IPS-NIHi11 (cell line): Measurements from ENCODE around the gene ABHD1.
A peak's percentile ranks its signal among the peaks of the same experiment; 100 is the strongest.
"Not testable (repeated sequence)": the region's sequence is repeated elsewhere in the genome, so short reads cannot be mapped to it uniquely, and the experiment has no call there.

Experiments
- DNase-seq: peaks from one replicate; pipeline ENCODE4 v3.0.0; 2012; ENCODE audit warnings: mixed read lengths, low spot score

The ABHD1 gene

DNA sequence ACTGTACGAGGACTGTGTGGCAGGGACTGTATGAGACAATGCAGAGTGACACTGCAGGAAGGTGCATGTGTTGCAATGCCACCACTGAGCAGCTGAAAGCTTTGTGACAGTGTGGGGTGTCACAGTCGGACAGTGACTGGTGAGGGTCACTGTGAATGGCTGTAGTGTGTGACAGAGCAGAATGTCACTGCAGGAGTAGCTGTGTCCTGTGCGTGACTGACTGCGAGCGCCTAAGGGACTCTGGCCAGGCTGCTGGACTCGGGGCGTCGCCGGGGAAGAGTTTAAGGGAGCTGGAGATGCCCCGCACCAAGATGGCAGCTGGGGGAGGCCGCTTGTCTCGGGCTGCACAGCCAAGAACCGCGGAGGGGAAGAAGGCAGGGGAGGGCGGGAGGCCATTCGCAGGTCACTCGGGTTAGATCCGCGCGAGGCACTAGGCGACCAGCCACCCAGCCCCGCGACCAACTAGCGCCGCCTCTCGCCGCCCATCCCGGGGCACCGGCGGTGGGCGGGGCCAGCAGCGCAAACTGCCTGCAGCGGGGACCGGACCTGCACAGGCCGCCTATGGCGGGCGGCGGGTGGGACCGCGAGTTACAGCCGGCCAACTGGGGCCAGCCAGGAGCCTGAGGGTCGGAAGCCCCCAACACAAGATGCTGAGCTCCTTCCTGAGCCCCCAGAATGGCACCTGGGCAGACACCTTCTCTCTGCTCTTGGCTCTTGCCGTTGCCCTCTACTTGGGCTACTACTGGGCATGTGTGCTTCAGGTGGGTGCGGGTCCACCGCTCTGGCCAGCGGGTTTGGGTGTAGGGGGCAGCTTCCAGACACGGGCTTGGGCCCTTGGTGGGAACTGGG lies at the start of gene ABHD1:
ABHD1 (plus strand) TSS at position 514 of the 849 bp plus-strand sequence; CDS start at position 648, 134 bp downstream.
- peak; percentile 84 for DNase-seq

DNA sequence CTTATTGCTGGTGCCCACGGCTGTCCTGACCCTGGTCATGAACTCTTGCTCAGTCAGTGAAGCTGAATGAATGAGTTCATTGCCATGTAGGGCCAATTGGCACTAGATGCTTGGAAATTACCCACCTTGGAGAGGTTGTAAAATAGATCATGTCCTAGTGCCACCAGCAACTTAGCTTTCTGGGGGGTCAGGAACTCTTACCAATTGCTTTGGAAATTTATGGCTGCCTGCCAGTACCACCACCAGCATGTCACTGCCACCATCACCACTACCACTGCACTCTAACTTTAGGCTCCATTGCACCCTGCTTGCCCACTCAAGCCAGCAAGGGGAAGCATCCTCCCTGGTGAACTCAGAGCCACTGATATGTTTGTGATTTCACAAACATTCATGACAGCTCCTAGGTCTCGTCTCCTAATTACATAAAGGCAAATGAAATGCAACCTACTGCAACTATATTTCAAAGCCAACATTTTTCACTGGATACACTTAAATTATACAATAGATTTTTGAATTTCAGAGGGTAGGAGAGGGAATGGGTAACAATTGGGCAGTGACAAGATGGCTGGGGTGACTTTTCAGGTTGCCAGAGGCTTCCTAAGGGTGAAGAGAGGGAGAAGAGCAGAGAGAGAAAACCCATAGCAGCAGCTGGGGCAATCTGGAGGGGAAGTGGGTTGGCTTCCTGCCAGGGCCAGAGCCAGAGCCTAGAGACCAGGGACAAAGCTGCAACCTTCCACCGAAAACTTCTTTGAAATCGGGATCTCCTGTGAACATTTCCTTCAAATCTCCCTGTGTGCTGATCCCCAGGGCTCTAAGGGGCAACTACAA lies 48.7 kb upstream of the ABHD1 start:
- no peak for DNase-seq

DNA sequence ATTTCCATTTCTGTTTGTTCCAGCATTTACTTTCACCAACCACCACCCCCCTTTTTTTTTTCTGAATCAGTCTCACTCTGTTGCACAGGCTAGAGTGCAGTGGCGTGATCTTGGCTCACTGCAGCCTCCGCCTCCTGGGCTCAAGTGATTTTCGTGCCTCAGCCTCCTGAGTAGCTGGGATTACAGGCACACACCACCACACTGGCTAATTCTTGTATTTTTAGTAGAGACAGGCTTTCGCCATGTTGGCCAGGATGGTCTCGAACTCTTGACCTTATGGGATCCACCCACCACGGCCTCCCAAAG lies 48.1 kb upstream of the ABHD1 start:
- DNase-seq: not testable (repeated sequence)

DNA sequence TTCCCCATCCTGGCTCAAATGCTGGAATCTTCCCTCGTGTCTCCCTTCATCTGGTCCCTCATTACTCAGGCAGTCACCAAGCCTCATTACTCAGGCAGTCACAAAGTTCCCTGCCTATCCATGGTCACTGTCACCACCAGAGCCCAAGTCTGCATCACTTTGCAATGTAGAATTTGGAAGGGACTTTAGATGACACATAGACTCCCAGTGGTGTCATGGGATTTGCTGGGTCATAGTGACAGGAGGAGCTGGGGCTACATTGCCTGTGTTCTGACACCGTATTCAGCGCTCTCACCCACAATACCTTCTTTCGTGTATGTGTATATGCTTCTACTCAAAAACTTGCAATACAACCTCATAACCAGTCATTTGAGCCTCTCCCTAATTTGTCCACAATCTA lies 47.3 kb upstream of the ABHD1 start:
- DNase-seq: no peak

DNA sequence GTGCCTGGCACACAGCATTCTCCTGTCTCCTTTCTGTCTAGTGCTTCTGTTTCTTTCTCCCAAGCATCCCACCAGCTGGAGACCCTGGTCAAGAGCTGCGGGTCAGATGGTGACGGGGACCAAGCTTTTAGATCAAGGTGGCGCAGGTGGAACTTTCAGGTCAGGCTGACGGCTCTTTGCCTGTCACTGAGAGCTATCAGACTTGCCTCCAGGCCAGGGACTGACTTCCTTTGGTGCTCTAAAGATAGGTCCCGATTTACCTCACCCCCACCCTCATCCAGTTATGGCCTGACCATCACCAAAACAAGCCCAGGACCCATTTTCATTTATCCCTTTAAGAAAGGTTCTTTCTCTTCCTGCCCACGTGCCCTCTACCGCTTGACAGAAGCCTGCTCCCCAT lies 46.4 kb upstream of the ABHD1 start:
- DNase-seq: no peak

DNA sequence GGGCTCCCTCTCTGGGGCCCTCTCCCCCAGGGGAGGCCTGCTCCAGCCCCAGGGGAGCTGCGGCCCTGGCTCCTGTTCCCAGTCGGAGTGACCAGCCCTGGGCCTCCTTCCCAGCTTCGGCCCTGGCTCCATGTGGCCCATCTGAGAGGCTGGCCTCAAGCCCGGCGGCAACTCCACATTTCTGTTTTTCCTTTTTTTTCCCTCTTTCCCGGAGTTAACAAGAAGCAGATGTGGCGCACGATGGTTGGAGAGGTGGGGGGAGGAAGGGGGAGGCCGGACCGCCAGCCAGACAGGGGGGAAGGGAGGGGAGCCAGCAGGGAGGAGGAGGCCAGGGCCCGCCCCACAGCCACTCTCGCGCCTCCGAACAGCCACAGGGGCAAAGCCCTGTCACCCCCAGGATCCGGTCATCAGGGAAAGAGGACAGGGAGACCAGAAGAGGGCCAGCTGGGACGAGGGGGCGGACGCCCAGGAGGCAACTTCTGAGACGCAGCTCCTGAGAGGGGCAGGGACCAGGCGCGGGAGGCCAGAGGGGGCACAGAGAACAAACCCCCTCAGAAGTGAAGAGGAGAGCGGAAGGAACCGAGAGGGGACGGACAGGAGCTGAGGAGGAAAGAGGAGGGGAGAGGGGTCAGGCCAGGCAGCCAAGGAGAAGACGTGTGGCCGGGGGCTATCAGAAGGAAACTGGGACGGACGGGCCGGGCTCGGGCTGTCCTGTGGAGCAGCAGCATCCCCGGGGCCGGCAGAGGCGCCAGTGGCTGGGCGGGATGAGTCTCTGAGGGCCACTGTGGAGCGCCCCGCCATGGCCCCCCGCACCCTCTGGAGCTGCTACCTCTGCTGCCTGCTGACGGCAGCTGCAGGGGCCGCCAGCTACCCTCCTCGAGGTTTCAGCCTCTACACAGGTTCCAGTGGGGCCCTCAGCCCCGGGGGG lies 45.1 kb upstream of the ABHD1 start, which contains the start of gene EMILIN1:
EMILIN1 (plus strand) TSS at position 349 of the 928 bp plus-strand sequence; CDS start at position 800, 451 bp downstream.
- peak; percentile 40 for DNase-seq

DNA sequence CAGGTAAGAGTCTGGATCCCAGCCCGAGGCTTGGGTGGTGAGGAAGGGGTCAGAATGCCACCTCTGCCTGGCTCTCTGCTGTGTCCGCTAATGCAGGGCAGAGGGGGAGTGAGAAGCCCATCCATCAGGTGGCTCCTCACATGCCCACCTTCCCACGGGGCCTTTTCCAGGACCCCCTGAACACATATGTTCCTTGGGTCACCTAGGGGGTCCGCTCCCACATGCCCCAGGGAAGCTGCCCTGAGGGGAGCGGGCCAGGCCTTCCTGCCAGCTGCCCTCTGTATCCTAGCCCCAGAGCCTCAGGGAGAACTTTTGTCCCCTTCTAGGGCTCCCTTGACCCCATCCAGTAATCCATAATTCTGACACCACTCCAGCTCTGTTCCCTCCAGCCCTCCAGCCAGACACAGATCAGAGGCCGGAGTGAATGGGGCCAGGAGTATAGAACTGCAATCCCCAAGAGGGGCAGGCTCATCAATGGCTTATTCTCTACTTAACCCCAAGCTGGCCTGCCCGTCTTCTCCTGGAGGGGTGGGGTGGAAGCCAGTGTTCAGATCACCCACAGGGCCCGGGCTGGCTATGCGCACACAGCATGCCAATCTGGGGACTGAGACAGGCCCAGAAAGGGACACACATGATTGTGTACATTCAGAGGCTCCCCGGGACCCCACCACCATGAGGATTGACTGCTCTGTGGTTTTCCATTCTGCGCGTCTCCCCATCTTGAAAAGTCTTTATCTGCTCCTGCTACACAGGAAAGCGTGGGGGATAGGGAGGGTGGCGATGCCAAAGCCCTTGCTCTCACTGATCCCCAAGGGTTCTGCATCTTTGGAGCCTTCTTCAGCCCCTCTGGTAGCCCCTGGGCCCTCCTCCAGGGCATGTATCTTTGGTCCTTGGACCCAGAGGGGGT lies 44.1 kb upstream of the ABHD1 start:
- DNase-seq: no peak

DNA sequence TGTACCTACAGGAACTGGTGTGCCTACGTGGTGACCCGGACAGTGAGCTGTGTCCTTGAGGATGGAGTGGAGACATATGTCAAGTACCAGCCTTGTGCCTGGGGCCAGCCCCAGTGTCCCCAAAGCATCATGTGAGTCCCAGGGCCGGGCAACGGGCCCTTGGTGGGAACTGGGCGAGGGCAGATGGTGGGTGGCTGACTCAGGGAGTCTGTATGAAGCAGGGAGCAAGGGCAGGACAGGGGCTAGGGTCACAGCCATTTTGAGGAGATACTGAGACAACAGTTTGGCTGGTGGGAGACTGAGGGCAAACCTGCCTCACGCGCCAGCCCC lies 43.5 kb upstream of the ABHD1 start:
- DNase-seq: no peak

DNA sequence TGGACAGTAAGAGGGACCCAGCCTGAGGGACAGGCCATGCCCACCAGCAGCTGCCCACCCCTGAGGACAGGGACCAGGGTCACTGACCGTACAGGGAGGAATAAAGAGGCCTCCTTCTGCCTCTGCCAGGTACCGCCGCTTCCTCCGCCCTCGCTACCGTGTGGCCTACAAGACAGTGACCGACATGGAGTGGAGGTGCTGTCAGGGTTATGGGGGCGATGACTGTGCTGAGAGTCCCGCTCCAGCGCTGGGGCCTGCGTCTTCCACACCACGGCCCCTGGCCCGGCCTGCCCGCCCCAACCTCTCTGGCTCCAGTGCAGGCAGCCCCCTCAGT lies 43.0 kb upstream of the ABHD1 start:
- no peak for DNase-seq

DNA sequence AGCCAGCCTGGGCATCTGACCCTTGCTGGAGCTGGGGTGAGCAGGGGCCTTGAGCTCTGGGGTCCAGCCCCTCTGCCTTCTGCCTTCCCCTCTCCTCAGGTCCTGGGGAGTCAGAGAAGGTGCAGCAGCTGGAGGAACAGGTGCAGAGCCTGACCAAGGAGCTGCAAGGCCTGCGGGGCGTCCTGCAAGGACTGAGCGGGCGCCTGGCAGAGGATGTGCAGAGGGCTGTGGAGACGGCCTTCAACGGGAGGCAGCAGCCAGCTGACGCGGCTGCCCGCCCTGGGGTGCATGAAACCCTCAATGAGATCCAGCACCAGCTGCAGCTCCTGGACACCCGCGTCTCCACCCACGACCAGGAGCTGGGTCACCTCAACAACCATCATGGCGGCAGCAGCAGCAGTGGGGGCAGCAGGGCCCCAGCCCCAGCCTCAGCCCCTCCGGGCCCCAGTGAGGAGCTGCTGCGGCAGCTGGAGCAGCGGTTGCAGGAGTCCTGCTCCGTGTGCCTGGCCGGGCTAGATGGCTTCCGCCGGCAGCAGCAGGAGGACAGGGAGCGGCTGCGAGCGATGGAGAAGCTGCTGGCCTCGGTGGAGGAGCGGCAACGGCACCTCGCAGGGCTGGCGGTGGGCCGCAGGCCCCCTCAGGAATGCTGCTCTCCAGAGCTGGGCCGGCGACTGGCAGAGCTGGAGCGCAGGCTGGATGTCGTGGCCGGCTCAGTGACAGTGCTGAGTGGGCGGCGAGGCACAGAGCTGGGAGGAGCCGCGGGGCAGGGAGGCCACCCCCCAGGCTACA lies 41.4 kb upstream of the ABHD1 start:
- no peak for DNase-seq

DNA sequence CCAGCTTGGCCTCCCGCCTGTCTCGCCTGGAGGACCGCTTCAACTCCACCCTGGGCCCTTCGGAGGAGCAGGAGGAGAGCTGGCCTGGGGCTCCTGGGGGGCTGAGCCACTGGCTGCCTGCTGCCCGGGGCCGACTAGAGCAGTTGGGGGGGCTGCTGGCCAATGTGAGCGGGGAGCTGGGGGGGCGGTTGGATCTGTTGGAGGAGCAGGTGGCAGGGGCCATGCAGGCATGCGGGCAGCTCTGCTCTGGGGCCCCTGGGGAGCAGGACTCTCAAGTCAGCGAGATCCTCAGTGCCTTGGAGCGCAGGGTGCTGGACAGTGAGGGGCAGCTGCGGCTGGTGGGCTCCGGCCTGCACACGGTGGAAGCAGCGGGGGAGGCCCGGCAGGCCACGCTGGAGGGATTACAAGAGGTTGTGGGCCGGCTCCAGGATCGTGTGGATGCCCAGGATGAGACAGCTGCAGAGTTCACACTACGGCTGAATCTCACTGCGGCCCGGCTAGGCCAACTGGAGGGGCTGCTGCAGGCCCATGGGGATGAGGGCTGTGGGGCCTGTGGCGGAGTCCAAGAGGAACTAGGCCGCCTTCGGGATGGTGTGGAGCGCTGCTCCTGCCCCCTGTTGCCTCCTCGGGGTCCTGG lies 40.7 kb upstream of the ABHD1 start:
- DNase-seq: no peak

DNA sequence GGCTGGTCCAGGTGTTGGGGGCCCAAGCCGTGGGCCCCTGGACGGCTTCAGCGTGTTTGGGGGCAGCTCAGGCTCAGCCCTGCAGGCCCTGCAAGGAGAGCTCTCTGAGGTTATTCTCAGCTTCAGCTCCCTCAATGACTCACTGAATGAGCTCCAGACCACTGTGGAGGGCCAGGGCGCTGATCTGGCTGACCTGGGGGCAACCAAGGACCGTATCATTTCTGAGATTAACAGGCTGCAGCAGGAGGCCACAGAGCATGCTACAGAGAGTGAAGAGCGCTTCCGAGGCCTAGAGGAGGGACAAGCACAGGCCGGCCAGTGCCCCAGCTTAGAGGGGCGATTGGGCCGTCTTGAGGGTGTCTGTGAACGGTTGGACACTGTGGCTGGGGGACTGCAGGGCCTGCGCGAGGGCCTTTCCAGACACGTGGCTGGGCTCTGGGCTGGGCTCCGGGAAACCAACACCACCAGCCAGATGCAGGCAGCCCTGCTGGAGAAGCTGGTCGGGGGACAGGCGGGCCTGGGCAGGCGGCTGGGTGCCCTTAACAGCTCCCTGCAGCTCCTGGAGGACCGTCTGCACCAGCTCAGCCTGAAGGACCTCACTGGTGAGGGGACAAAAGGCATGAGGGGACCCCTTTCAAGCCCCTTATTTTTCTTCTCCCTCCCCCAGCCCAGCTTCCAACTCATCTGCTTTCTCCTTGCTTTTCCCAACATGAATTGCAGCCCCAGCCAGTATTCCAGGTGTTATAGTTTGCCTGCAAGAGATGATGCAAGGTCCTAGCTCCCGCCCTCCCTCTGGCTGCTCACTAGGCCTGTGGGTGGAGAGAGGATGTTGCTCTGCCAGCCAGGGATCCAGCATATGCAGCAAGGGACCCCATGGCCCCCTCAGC lies 40.0 kb upstream of the ABHD1 start:
- no peak for DNase-seq

DNA sequence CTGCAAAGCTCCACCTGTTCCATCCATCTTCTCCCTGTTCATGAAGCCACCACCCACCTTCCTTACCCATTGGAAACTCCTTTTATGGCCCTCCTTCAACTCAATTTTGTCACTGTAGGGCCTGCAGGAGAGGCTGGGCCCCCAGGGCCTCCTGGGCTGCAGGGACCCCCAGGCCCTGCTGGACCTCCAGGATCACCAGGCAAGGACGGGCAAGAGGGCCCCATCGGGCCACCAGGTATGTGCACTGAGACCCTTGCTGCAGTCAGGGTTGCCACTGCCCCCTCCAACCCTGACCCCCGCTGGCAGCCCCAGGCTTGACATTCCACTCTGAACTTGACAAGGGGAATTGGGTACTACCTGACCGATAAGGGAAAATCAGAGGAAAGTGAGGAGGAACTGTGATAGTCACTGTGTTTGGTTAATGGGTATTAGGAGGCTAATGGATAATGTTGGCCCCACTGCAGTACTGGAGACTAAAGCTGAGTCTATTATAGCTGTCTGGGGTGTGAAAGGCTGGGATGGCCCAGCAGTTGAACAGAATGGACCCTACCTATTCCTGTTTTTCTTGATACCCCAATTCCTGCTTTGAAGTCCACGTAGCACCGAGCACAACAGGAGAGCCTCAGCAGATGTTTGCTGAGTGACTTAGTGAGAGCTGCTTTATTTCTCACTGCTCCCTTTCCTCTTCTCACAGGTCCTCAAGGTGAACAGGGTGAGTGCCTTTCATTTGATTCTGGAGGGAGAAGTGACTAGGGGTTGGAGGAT lies 39.1 kb upstream of the ABHD1 start:
- DNase-seq: no peak

DNA sequence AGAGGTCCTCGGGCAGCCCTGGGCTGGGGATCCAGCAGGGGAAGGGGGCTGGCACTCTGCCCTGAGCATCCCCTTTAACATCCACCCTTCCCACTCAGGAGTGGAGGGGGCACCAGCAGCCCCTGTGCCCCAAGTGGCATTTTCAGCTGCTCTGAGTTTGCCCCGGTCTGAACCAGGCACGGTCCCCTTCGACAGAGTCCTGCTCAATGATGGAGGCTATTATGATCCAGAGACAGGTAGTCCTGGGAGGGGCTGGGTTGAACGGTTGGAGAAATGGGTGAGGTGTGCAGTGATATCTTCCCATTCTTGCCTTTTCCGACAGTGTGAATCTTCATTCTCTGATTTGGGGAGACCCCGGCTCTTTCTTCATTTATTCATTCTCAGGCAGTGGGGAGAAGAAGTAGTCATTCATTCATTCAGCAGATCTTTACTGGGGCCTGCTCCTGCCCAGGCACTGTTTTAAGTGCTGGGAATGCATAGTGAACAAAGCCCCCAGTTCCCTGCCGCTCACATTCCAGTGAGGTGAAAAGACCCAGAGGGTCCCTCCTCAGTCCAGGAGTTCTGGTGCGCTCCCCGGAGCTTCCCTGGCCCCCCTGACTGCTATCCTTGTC lies 38.4 kb upstream of the ABHD1 start:
- no peak for DNase-seq

DNA sequence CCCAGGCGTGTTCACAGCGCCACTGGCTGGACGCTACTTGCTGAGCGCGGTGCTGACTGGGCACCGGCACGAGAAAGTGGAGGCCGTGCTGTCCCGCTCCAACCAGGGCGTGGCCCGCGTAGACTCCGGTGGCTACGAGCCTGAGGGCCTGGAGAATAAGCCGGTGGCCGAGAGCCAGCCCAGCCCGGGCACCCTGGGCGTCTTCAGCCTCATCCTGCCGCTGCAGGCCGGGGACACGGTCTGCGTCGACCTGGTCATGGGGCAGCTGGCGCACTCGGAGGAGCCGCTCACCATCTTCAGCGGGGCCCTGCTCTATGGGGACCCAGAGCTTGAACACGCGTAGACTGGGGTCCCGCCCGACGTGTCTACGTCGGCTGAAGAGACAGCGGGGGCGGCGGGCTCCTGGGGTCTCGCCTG lies 37.9 kb upstream of the ABHD1 start:
- DNase-seq: peak; percentile 57

DNA sequence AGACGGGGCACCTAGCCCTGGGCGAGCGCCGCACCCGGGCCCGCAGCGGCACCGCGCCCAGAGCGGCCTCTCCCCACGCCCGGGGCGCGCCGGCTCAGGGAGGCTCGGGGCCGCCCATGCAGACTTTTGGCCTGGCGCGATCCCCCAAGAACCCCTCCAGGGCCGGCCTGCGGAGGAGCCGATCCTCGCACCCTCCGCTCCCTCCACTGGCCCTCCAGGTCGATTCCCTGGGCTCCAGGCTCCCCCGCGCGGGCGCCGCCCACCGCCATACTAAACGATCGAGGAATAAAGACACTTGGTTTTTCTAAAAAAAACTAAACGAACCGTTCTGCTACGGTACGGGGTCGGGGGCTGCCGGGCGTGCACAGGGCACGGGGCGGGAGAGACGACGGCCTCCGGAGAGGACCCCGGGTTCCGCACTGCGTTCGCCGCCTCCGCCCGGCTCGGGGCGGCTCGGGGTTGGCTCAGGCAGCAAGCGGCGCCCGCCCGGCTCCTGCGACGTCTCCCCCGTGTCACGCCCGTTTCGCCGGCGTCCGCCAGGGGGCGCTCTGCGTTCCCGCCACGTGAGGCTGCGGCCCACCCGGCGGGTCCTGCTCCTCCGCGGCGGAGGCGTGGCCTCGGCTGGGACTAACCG lies 37.4 kb upstream of the ABHD1 start:
- peak; percentile 99 for DNase-seq
